ENCODE data around the gene RNU1-3.
"Not testable (repeated sequence)": the region's sequence is repeated elsewhere in the genome, so short reads cannot be mapped to it uniquely, and the experiment has no call there.

RNU1-3 gene

DNA sequence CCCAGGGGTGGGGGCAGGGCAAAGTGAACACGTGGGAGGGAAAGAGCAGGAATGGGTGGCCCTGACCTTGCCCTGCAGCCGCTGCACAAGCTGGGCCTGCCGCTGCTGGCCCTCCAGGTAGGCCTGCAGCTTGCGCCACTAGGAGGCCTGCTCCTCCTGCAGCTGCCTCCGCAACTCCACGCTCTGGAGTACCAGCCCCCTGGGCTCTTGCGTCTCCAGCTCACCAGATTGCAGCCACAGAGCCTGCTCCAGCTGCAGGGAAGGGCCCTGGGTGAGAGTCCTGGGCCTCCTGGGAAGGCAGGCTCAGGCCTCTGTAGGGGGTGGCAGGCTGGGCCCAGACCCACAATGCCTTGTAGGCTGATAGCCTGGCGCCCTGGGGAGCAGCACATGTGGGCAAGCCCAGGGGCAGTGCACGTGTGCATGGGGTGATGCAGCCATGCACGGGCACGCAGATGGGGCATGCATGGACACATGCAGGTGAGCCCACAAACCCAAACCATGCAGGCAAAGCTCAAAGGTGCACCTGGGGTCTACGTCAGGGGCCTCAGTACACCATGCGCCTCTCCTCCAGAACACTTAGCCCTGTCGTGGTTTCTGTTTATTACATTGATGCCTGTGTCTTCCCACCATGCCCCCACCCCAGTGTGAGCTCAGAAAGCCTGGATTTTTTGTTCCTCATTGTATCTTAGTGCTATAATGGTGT lies 9.6 kb downstream of the RNU1-3 start:
- in situ Hi-C loops (cut with MboI; ENCODE audit: low sequenced_read_pairs), result not testable (repeated sequence)

DNA sequence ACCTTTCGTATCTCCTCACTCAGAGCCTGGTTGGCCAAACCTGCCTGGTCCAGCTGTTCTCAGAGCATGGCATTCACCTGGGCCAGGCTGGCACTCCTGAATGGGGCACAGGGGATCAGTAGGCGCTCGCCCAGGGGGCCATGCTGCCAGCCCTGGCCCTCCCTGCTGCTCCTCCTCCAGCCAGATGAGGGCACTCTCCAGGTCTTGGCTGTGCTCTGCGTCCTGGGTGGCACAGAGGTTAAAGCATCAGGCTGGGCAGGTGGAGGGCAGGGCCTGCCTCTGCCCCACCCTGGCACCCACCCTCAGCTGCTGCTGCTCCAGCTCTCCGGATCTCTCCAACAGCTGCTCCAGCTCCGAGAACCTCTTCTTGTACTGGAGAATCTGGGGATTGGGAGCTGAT lies 10.2 kb downstream of the RNU1-3 start:
- in situ Hi-C loops (cut with MboI; ENCODE audit: low sequenced_read_pairs), result not testable (repeated sequence)

DNA sequence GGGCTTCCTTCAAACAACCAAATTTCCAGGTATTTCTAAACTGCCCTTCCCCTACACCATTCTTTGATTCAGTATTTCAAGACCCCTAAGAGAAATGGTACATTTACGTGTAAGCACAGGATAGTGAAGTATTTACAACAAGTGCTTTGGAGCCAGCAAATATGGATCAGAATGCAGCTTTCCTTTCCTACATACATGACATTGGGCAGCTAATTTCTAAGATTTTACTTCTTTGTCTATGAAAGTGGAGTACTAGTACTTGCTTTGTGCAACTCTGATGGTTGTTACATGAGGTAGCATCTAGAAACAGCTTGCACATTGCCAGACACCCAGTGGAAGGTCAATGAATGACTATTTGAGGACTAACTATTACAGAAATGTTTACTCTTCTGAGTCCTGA lies 15.2 kb downstream of the RNU1-3 start:
- in situ Hi-C loops (cut with MboI; ENCODE audit: low sequenced_read_pairs), result not testable (repeated sequence)

DNA sequence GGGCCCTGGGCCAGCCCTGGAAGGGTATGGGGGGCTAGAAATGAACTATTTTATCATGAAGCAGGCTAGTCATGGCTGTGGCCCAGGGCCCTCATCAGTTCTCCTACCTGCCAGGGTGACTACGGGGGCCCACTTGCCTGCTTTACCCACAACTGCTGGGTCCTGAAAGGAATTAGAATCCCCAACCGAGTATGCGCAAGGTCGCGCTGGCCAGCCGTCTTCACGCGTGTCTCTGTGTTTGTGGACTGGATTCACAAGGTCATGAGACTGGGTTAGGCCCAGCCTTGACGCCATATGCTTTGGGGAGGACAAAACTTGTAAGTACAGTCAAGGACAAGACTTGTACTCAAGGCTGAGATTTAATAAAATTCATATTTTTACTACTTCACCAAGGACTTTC lies 16.8 kb downstream of the RNU1-3 start:
- in situ Hi-C loops (cut with MboI; ENCODE audit: low sequenced_read_pairs), result not testable (repeated sequence)

DNA sequence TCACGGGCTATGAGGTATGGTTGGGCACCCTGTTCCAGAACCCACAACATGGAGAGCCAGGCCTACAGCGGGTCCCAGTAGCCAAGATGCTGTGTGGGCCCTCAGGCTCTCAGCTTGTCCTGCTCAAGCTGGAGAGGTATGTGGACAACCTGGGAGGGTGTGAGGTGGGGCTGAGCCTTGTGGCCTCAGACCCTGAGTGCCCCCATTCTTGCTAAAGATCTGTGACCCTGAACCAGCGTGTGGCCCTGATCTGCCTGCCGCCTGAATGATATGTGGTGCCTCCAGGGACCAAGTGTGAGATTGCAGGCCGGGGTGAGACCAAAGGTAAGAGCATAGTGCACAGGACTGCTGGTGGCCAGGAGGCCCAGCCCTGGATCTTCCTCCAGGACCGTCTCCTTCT lies 17.4 kb downstream of the RNU1-3 start:
- in situ Hi-C loops (cut with MboI; ENCODE audit: low sequenced_read_pairs), result not testable (repeated sequence)

DNA sequence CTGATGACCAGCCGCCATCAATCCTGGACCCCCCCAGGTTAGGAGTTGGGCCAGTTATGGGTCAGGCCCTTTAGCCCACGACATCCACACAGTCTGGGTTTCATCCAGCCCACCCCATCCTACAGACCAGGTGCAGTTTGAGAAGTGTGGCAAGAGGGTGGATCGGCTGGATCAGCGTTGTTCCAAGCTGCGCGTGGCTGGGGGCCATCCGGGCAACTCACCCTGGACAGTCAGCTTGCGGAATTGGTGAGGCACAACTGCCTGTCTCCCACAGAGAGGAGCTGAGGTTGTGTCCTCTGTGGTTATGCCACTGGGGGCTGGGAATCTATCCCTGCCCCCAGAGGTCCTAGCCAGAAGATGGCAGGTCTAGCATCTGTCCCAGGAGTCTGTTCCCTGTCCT lies 18.0 kb downstream of the RNU1-3 start:
- in situ Hi-C loops (cut with MboI; ENCODE audit: low sequenced_read_pairs), result not testable (repeated sequence)

DNA sequence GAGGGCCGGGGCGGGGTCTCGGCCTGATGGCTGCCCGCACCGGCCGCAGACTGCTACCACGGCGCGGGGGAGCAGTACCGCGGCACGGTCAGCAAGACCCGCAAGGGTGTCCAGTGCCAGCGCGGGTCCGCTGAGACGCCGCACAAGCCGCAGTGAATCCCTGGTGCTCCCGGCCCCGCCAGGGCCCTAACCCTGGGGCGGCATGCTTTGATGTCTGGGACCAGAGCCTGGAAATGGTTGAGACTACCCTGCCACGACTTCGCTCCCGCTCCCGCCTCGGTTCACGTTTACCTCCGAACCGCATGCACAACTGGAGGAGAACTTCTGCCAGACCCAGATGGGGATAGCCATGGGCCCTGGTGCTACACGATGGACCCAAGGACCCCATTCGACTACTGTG lies 18.5 kb downstream of the RNU1-3 start:
- in situ Hi-C loops (cut with MboI; ENCODE audit: low sequenced_read_pairs), result not testable (repeated sequence)

DNA sequence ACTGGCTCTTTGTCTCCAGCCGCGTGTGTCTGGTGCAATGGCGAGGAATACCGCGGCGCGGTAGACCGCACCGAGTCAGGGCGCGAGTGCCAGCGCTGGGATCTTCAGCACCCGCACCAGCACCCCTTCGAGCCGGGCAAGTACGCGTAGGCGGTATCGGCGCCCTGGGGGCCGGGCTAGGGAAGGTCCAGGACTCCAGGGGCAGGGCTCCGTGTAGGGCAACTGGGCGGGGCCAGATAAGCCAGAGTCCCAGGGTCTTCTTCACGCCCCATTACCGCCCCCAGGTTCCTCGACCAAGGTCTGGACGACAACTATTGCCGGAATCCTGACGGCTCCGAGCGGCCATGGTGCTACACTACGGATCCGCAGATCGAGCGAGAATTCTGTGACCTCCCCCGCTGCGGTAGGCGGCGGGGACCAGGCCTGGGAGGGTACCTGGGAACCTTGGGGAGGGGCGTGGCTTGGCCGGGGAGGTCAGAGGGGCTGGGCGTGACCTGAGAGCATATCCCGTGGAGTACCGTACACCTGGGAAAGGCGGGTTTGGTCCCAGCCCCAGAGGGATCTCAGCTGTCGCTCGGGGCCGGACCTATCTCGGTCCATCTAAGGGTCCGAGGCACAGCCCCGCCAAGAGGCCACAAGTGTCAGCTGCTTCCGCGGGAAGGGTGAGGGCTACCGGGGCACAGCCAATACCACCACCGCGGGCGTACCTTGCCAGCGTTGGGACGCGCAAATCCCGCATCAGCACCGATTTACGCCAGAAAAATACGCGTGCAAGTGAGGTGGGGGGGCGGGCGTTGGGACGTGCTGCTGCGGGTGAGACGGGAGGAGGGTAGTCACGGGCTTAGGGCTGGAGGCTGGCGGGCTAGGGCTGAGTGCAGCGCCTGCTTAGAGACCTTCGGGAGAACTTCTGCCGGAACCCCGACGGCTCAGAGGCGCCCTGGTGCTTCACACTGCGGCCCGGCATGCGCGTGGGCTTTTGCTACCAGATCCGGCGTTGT lies 19.3 kb downstream of the RNU1-3 start:
- in situ Hi-C loops (cut with MboI; ENCODE audit: low sequenced_read_pairs), result not testable (repeated sequence)

DNA sequence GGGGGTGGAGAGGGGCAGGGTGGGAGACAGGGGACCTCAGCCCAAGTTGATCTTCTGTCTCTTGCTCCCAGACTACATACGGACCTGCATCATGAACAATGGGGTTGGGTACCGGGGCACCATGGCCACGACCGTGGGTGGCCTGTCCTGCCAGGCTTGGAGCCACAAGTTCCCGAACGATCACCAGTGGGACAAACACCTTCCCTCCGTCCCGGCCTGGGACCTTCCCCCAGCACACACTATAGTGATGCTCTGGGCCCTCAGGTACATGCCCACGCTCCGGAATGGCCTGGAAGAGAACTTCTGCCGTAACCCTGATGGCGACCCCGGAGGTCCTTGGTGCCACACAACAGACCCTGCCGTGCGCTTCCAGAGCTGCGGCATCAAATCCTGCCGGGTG lies 20.0 kb downstream of the RNU1-3 start:
- in situ Hi-C loops (cut with MboI; ENCODE audit: low sequenced_read_pairs), result not testable (repeated sequence)

DNA sequence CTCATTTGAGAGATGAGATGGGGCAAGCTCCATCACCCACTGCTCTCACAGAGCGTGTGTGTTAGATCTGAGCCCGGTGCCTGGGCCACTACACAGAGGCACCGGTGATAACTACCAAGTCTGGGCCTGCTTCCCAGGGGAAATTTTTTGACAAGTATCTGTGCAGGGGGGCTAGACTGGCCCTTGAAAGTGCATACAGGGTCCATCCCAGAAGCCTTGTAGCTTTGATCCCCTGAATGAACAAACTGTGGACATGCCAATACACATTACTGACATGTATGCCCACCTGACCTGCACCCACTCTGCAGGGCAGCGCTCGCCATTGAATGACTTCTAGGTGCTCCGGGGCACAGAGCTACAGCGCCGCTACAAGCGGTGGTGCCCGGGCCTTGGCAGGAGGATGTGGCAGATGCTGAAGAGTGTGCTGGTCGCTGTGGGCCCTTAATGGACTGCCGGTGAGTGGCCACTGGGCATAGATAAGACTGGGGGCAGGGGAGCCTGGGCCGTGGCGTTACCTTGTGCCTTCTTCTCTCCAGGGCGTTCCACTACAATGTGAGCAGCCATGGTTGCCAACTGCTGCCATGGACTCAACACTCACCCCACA lies 20.6 kb downstream of the RNU1-3 start:
- in situ Hi-C loops (cut with MboI; ENCODE audit: low sequenced_read_pairs), result not testable (repeated sequence)

DNA sequence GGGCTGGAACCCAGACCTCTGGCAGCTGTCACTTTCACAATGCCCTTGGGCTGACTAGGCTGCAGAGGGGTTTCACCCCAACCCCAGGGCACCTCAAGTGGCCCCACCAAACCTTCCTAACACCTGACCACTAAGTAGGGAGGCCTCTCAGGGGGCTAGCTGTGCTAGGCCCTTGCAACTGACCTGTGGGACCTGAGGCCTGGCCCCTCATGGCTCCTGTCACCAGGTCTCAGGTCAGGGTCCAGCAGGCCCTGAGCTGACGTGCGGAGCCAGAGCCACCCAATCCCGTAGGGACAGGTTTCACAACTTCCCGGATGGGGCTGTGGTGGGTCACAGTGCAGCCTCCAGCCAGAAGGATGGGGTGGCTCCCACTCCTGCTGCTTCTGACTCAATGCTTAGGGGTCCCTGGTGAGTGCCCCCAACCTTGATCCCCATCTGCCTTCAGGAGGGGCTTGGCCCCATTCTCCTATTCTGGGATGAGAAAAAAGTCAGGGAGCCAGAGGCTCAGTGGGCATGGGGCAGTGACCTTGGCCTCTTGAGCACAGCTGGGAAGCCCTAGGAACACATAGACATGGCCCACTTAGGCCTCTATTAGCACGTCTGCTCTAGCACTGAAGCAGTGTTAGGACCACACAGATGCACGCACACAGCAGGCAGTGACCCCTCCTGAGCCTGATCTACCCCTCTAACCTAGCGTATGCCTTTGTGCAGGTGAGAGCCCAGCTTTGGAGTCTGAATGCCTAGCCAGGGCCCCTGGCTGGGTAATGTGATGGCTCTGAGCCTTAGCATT lies 21.3 kb downstream of the RNU1-3 start:
- in situ Hi-C loops (cut with MboI; ENCODE audit: low sequenced_read_pairs), result not testable (repeated sequence)

DNA sequence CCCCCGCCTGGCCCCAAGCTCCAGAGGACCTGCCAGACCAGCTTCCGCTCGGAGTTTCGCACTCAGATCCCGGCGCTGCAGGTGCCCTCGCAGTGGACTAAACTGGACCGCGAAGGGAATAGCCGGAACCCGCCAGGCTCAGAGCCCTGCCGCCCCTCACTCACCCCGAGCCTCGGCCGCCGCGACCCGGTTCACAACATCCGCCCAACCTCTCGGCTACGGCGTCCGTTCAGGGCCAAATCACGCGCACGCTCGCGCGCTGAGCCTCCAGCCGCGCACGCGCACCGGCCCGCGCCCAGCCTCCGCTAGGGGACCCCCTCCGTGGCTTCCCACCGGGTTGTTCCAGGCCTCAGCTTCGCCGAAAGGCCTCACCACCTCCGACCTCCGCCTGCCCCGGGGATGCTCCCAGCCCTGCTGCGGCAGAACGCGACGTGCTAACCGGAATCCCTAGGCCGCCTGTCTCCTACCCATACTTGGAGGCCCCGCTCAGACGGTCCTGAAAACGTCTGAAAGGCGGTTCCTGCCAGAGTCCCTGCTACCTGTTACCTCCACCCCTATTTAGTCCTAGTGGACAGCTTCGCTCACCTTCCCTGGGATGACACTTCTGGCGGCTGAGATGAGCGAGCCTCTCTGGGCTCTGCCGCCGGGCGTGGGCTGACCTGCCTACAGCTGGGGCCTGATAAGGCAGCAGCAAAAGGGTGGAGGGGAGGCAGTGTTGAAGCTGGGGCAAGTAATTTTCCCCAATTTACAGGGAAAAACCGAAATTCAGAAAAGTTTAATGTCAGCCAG lies 22.1 kb downstream of the RNU1-3 start:
- in situ Hi-C loops (cut with MboI; ENCODE audit: low sequenced_read_pairs), result not testable (repeated sequence)

DNA sequence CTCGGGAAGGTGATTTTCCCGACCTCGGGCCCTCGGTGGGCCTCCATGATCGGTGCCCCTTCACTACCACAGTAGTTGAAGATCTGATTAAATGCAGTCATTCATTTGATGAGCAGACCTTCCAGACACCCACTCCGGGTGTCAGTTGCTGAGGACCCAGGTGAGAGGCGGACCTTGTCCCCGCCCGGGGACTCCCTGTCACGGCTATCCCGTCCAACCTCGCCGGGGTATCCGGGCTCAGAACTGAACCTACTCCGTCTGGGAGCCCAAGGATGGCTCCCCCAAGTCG lies 22.6 kb downstream of the RNU1-3 start:
- in situ Hi-C loops (cut with MboI; ENCODE audit: low sequenced_read_pairs), result no loop called here

DNA sequence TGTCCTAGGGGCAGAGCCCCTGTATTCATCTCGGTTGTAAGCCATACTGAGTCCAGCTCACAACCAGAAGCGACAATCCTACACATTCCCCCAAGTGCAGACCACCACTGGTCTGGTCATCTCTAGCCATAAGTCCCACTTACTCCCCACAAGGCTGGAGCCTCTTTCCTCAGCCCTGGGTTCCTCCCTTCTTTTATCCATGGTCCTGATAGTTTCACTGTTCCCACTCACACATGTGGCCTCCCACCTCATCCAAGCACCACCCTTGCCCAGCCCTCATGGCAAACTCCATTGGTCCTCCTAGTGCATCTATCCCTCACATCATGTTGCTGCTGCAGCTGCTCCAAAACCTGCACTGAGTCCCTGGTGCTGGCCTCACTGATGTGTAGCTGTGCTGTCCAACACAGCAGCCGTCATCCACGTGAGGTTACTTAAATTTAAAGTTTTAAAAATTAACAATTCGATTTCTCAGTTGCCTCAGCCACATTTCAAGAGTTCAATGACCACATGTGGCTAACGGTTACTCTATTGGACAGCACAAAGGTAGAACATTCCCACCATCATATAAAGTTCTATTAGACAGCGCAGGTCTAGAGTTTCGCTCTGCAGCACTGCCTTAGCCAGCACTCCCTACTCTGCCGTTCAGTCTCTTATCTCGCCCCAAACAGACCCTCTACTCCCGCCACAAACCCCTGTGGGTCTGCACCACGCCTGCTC lies 23.1 kb downstream of the RNU1-3 start:
- in situ Hi-C loops (cut with MboI; ENCODE audit: low sequenced_read_pairs), result not testable (repeated sequence)

DNA sequence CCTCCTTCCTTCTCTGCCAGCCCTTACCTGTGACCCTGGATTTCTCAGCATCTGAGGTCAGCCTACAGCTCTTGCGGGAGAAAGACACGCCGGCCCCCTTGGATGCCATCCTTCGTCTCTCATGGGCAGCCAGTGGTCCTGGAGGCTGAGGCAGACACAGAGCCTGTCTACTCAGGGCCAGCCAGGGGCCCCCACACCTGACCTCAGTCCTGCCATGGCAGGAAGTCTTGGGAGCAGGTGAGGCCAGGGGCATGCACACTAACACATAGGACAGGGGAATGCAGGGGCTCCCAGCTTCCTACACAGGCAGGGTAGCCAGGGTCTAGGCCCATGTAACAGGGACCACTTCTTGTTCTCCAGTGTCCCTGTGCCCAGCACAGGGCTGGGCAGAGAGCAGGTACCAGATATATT lies 23.7 kb downstream of the RNU1-3 start:
- in situ Hi-C loops (cut with MboI; ENCODE audit: low sequenced_read_pairs), result not testable (repeated sequence)

DNA sequence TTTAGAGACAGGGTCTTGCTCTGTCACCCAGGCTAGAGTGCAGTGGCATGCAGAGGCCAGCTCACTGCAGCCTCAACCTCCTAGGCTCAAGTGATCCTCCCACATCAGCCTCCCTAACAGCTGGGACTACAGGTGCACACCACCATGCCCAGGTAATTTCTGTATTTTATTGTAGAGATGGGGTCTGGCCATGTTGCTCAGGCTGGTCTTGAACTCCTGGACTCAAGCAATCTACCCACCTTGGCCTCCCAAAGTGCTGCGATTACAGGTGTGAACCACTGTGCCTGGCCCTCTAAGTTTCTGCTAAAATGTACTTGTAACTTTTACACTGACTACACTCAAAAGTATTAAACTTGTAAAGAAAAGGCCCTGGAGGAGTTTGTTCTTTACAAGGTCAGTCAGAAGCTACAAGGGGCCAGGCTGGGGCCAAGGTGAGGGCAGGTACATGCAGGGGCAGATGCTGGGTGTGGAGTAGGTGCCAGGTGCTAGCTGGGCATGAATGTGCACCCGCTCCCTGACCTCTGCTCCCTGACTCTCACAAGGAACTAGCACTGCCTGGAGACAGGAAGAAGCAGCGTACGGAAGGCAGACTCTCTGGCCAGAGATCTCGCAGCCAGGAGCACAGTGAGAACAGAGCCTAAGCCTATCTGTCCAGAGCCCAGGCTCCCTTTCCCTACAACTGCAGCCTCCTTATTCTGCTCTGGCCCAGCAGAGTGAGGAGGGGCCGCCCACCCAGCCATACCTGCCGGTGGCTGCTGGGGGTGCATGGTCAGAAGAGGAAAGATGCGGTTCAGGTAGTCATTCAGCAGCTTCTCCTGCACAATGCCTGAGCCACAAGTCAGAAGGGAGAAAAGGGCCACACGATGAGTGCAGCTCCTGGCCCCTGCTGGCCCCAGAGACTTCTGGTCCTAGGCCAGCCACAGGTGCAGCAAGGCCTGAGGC lies 24.5 kb downstream of the RNU1-3 start:
- in situ Hi-C loops (cut with MboI; ENCODE audit: low sequenced_read_pairs), result not testable (repeated sequence)

DNA sequence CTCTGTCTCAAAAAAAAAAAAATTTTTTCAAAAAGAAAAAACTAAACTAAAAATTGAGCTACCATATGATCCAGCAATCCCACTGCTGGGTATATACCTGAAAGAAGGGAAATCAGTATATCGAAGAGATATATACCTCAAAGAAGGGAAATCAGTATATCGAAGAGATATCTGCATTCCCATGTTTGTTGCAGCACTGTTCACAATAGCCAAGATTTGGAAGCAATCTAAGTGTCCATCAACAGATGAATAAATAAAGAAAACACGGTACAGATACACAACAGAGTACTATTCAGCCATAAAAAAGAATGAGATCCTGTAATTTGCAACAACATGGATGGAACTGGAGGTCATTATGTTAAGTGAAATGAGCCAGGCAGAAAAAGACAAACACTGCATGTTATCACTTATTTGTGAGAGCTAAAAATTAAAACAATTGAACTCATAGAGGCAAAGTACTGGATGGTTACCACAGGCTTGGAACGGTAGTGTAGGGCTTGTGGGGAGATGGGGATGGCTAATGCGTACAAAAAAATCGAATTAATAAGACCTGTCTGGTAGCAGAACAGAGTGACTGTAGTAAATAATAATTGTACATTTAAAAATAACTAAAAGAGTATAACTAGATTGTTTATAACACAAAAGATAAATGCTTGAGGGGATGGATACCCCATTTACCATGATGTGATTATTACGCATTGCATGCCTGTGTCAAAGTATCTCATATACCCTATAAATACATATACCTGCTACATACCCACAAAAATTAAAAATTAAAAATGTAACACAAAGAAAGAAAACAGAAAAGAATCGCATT lies 25.4 kb downstream of the RNU1-3 start:
- in situ Hi-C loops (cut with MboI; ENCODE audit: low sequenced_read_pairs), result not testable (repeated sequence)

Measured in HL-60/S4 treated with retinoic acid at 250 ng/mL for 4 days and 3 days (cell line).